Smooth muscle cell (in vitro differentiated cells): ENCODE results near the gene LTBP1. TPM values are rescaled to one million over a fixed set of nuclear protein-coding genes. Genes with fewer than 3 reads are reported as not detected.

ENCODE experiments used
- DNase-seq: peaks from one replicate; lab custom pipeline; 2025; ENCODE audit not compliant: unreplicated experiment; lab: John Stamatoyannopoulos, UW
- H2AFZ ChIP-seq: fragments of 200-600 bp; sonication (generic); 2 replicates; pipeline ENCODE4 v1.6.0; 2016; ENCODE audit warnings: antibody characterized with exemption, low read depth, mild to moderate bottlenecking
- H3F3A ChIP-seq: fragments of 200-600 bp; sonication (generic); 2 replicates; pipeline ENCODE4 v1.6.0; 2017; ENCODE audit warnings: antibody characterized with exemption, low read depth
- H3K27ac ChIP-seq: fragments of 200-600 bp; sonication (generic); 2 replicates; pipeline ENCODE4 v1.5.1; 2016; ENCODE audit warnings: low read depth, mild to moderate bottlenecking
- H3K27me3 ChIP-seq: fragments of 200-600 bp; sonication (generic); 2 replicates; pipeline ENCODE4 v1.6.1; 2016; ENCODE audit warnings: low read depth, mild to moderate bottlenecking
- H3K36me3 ChIP-seq: fragments of 200-600 bp; sonication (generic); 2 replicates; pipeline ENCODE4 v1.5.1; 2016; ENCODE audit warnings: low read depth
- H3K4me1 ChIP-seq: fragments of 200-600 bp; sonication (generic); 2 replicates; pipeline ENCODE4 v1.5.1; 2016; ENCODE audit warnings: low read depth
- H3K4me2 ChIP-seq: fragments of 200-600 bp; sonication (generic); 2 replicates; pipeline ENCODE4 v1.6.0; 2016; ENCODE audit warnings: mild to moderate bottlenecking
- H3K4me3 ChIP-seq: fragments of 200-600 bp; sonication (generic); 2 replicates; pipeline ENCODE4 v1.5.1; 2016; ENCODE audit warnings: mild to moderate bottlenecking
- H3K79me2 ChIP-seq: fragments of 200-600 bp; sonication (generic); 2 replicates; pipeline ENCODE4 v1.6.0; 2016; ENCODE audit warnings: low read depth, mild to moderate bottlenecking
- H3K9ac ChIP-seq: fragments of 200-600 bp; sonication (generic); 2 replicates; pipeline ENCODE4 v1.6.0; 2016; ENCODE audit warnings: low read depth
- H3K9me3 ChIP-seq: fragments of 200-600 bp; sonication (generic); replicated peaks from 2 replicates; pipeline ENCODE4 v1.5.1; 2016; ENCODE audit warnings: low read depth
- H4K20me1 ChIP-seq: fragments of 200-600 bp; sonication (generic); 2 replicates; pipeline ENCODE4 v1.6.0; 2016; ENCODE audit warnings: low read depth
- WGBS: methylation state at CpG from one replicate; pipeline ENCODE4 v1.1.7; 2016; ENCODE audit warnings: low lambda C conversion rate; 5-methylcytosine and 5-hydroxymethylcytosine counted together
- polyA plus RNA-seq: library from polyadenylated mRNA; unstranded; fragments of >200 nt; fragmentation: Nextera tagmentation; extraction: Ambion mirVana; gene quantifications from 2 replicates; pipeline ENCODE4 v1.2.1, GENCODE V29; 2016
- total RNA-seq: library from RNA; depleted of rRNA; stranded (reverse); fragments of >200 nt; gene quantifications from 2 replicates; pipeline ENCODE4 v1.2.3, GENCODE V29; 2014
- TF ChIP-seq, protein P1 (sequence below): fragments of 200-600 bp; sonication (generic); IDR thresholded peaks from 2 replicates; pipeline ENCODE4 v1.5.1; 2017; ENCODE audit warnings: borderline replicate concordance, mild to moderate bottlenecking, antibody characterized with exemption; ENCODE audit not compliant: insufficient read depth, poor library complexity, severe bottlenecking

Gene LTBP1
- total and polyA plus RNA-seq, 2 experiments from 2014 or later: 146 to 250 TPM

DNA sequence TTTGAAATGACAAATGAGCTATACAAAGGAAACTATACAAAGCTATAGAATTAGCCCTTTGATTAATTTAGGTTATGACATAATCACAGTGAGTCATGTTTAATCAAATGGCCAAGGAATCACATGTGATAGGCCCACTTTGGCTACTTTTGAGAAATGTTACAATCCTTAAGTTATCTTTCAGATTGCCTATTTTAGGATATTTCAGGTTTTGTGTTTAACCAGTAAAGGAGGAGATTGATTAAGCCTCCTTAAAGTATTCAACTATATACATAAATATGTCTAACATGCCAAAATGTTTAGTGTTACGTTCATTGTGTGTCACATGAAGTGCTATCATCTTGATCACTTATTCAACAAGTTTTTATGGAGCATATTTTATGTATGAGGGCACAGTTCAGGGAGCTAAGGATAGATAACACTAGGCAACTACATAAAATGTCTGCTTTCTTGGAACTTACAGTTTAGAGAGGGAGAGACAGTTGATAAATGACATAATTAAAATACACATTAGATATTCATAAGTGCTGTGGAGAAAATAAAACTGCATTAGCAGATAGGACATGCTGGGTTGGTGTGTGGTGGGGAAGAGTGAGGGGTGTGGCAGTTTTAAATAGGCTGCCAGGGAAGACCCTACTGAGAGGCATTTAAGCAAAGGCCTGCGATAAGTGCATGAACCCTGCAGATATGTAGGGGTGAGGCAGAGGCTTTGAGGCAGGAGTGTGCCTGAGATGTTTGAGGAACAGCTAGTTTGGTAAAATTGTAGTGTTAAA is 77.2 kb downstream of the LTBP1 start:
- Histone ChIP-seq H3K9ac (peak overlapping the region; percentile 26), H3K36me3 (no peaks in the 10 kb centered on the region), H3K27ac (peak overlapping the region; percentile 89), H3K4me3 (no peak overlapping the region), H3K4me1 (peaks cover 16% of the 10 kb centered on the region), H3K79me2 (no peaks in the 10 kb centered on the region), H3K27me3 (no peaks in the 10 kb centered on the region), H4K20me1 (no peaks in the 10 kb centered on the region), H2AFZ (no peak overlapping the region), H3K4me2 (peak overlapping the region; percentile 24), H3K9me3 (no peaks in the 10 kb centered on the region), H3F3A (peaks cover 18% of the 10 kb centered on the region)
- TF ChIP-seq, protein P1, sequence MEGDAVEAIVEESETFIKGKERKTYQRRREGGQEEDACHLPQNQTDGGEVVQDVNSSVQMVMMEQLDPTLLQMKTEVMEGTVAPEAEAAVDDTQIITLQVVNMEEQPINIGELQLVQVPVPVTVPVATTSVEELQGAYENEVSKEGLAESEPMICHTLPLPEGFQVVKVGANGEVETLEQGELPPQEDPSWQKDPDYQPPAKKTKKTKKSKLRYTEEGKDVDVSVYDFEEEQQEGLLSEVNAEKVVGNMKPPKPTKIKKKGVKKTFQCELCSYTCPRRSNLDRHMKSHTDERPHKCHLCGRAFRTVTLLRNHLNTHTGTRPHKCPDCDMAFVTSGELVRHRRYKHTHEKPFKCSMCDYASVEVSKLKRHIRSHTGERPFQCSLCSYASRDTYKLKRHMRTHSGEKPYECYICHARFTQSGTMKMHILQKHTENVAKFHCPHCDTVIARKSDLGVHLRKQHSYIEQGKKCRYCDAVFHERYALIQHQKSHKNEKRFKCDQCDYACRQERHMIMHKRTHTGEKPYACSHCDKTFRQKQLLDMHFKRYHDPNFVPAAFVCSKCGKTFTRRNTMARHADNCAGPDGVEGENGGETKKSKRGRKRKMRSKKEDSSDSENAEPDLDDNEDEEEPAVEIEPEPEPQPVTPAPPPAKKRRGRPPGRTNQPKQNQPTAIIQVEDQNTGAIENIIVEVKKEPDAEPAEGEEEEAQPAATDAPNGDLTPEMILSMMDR: no peak
- WGBS: 73% methylated on average over 2 of the region's 2 CpGs
- DNase-seq: no peak

DNA sequence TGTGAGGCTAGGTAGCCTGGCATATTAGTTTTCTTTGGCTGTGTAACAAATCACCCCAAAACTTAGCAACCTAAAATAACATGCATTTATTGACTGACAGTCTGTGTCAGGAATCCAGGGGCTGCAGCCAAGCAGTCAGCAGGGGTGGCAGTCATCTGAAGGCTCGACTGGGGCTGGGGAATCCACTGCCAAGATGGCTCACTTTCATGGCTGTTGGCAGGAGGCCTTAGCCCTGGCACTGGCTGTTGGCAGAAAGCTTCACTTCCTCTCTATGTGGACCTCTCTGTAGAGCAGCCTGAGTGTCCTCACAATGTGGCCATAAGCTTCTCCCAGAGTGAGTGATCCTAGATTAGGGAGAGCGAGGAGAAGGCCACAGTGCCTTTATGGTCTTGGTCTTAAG is 78.0 kb downstream of the LTBP1 start:
- WGBS: 97% methylated on average over 2 of the region's 2 CpGs
- Histone ChIP-seq H3K9me3 (no peaks in the 10 kb centered on the region), H3K4me1 (peaks cover 17% of the 10 kb centered on the region), H3K4me3 (no peak overlapping the region), H4K20me1 (no peaks in the 10 kb centered on the region), H3K27me3 (no peaks in the 10 kb centered on the region), H3K4me2 (no peak overlapping the region), H3F3A (peaks cover 18% of the 10 kb centered on the region), H3K27ac (no peak overlapping the region), H3K79me2 (no peaks in the 10 kb centered on the region), H3K36me3 (no peaks in the 10 kb centered on the region), H2AFZ (no peak overlapping the region), H3K9ac (no peak overlapping the region)
- no peak for DNase-seq
- TF ChIP-seq, protein P1: no peak

DNA sequence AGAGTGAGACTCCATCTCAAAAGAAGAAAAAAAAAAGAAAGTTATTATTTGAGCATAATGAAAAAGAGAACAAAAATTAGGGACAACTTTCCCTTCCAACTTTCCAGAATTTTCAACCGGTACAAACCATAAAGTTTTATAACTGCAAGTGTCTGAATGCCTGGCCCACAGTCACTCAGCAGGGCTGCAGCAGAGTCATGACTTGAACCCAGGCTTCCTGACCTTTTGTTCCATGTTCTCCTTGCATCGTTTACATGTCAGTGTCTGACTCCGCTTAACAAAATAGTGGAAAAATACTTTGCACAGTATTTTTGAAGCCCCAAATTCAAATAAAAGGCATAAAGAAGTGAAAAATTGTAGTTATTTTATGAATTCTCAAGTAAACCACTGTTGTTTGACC is 82.7 kb downstream of the LTBP1 start:
- Histone ChIP-seq H2AFZ (no peak overlapping the region), H4K20me1 (no peaks in the 10 kb centered on the region)
- TF ChIP-seq, protein P1: no peak

DNA sequence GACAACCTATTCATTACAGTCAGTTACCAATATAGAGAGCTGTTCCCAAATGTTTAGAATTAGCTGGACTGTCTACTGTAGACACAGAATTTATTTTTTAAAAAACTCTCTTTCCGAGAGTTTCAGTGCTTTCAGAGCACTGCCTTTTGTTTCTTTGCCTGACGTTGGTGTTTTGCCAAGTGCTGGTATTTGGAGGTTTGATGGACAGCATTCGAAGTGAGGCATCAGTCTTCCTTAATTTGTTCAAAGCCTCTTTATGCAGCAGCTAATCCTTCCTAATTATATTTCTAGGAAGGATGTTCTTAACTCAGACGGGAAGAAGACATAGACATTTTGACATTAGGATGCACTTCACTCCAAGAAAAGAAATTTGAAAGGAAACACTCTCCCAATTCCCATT is 83.2 kb downstream of the LTBP1 start:
- Histone ChIP-seq H3K27me3 (no peaks in the 10 kb centered on the region), H3K4me1 (peaks cover 22% of the 10 kb centered on the region), H3K9ac (no peak overlapping the region), H2AFZ (no peak overlapping the region), H3K4me3 (no peak overlapping the region), H3K9me3 (no peaks in the 10 kb centered on the region), H3K27ac (no peak overlapping the region), H3F3A (no peaks in the 10 kb centered on the region), H3K4me2 (peak overlapping the region; percentile 33), H3K36me3 (no peaks in the 10 kb centered on the region), H3K79me2 (no peaks in the 10 kb centered on the region), H4K20me1 (no peaks in the 10 kb centered on the region)
- no peak for DNase-seq
- WGBS: 58% methylated on average over 4 of the region's 4 CpGs
- TF ChIP-seq, protein P1: no peak

More for the DNA sequence above, 82.7 kb downstream of the LTBP1 start:
- Histone ChIP-seq H3K4me1 (peaks cover 22% of the 10 kb centered on the region), H3K27ac (no peak overlapping the region), H3F3A (peaks cover under 1% of the 10 kb centered on the region), H3K9ac (no peak overlapping the region), H3K4me3 (no peak overlapping the region), H3K4me2 (no peak overlapping the region), H3K9me3 (no peaks in the 10 kb centered on the region), H3K36me3 (no peaks in the 10 kb centered on the region), H3K27me3 (no peaks in the 10 kb centered on the region), H3K79me2 (no peaks in the 10 kb centered on the region)
- WGBS: 93% methylated on average over 3 of the region's 3 CpGs
- no peak for DNase-seq
